DMS153 treated with DMSO at 0.1 percent for 48 hours (cell line): ENCODE results near the gene MYBL2.
"Not testable (repeated sequence)": the region's sequence is repeated elsewhere in the genome, so short reads cannot be mapped to it uniquely, and the experiment has no call there.

Experiments used
- DNase-seq: peaks from one replicate; lab custom pipeline; 2025; ENCODE audit not compliant: unreplicated experiment; lab: John Stamatoyannopoulos, UW

The MYBL2 gene

DNA sequence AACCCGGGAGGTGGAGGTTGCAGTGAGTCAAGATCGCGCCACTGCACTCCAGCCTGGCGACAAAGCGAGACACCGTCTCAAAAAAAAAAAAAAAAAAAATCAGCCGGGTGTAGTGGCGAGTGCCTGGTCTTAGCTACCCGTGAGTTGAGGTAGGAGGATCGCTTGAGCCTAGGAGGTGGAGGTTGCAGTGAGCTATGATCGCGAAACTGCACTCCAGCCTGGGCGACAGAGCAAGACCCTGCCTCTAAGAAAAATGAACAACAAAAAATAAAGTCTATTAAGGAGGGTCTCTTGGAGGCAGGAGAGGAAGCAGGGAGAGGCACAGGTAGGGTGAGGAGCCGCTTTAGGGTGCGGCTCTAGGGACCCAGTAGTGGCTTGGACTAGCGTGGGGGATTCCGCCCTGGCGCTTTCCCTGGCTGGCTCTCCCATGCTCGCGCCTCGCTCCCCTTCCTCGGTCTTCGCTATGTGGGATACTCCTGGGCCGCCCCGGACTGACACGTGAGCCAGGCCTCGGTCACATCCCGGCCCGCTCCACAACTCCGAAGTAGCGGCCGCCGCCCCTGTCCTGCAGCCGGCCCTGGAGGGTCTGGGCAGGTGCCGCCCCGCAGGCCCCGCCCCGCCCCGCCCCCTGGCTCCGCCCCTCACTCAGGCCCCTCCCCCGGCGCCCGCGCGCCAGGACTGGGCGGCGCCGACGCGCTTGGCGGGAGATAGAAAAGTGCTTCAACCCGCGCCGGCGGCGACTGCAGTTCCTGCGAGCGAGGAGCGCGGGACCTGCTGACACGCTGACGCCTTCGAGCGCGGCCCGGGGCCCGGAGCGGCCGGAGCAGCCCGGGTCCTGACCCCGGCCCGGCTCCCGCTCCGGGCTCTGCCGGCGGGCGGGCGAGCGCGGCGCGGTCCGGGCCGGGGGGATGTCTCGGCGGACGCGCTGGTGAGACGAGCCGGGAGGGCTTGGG is at the start of gene MYBL2:
TSS of gene MYBL2 (plus strand) at position 739 of the 953 bp plus-strand sequence. CDS start at position 909, 170 bp downstream.
- DNase-seq: peak; percentile 19

DNA sequence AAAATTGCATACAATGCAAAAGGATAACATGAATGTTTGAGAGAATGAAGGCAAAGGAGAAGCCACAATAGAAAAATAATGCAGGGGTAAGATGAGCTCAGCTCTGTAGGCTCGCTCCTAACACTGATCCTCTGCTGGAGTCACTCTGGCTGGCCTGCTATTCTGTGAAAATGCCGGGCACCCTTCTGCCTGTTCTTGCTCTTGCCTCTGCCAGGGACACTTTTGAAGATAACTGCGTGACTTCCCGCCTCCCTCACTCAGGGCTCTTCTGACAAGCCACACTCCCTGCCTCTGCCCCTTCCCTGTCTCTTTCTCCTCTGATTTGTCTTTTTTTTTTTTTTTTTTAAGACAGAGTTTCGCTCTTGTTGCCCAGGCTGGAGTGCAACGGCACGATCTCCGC is 35.3 kb upstream of the MYBL2 start:
- DNase-seq: no peak

DNA sequence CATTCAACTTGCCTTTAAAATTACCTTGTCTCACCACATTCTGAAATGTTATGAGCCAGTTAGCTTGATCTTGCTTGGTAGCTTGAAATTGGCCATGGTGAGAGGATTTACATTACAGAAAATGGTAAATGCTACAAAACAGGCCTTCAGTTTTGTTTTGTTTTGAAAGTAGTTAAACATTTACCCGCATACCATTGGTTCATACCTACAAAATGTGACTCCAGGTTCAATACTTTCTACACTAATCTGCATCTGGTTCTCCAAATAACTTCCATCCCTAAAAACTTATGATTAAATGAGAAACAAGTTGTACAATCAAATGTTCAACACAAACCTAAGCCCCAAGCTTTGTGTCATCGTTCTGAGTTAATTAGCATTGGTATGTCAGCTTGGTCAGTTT is 30.5 kb upstream of the MYBL2 start:
- no peak for DNase-seq

DNA sequence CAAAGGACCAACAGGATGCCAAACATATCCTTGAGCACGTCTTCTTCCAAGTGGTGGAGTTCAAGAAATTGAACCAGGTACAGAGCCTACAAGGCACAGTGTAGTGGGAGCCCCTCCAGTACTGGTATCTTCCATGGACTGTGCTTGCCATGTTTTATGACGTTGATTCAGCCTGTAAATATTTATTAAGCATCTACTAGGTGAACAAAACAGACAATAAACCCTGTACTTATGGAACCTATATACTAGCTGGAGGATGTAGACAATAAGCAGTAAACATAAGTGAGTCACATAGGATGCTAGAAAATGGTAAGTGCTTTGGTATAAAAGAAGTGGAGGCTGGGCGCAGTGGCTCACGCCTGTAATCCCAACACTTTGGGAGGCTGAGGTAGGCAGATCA is 24.4 kb upstream of the MYBL2 start:
- DNase-seq: no peak

DNA sequence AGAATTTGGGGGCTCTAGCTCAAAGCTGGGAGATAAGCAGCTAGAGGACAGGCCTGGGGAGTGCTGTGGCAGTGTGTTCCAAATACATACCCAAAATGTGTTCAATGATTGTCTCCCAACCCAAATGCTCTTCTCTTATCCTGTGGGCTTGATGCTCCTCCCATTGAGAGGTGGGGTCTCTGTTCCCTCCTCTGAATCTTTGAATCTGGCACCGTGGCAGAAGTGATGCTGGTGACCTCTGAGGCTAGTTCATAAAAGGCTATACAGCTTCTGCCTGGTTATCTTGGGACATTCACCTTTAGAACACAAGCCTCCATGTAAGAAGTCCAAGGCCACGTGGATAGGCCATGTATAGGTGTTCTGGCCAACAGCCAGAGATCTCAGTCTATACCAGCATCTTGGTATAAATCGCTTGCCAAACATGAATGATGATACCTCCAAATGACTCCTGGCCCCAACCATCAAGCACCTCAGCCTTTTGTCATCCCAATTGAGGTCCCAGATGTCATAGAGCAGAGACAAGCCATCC is 15.9 kb upstream of the MYBL2 start:
- no peak for DNase-seq

DNA sequence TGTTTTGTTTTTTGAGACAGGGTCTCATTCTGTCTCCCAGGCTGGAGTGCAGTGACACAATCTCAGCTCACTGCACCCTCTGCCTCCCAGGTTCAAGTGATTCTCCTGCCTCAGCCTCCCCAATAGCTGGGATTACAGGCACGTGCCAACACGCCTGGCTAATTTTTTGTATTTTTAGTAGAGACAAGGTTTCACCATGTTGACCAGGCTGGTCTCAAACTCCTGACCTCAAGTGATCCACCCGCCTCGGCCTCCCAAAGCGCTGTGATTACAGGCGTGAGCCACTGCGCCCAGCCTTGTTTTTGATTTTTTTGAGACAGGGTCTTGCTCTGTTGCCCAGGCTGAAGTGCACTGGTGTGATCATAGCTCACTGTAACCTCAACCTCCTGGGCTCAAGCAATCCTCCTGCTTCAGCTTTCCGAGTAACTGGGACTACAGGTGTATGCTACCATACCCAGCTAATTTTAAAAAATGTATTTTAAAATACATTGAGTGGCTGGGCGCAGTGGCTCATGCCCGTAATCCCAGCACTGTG is 15.2 kb upstream of the MYBL2 start:
- DNase-seq: not testable (repeated sequence)

DNA sequence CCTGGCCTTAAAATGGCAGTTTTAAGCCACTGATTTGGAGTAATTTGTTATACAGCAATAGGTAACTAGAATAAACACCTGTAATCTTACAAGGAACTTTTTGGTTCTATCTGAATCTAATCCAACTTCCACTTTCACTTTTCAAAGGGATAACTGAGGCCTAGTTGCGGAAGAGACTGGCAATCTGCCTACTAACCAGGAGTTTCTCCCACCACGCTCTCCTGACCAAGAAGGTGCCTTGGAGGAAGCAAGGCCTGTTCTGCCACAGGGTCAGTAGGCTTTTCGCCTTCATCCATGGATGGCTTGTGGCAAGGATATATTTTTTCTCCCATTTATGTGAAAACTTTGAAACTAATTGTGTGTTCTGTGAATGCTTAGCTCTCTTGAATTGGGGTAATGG is 12.9 kb upstream of the MYBL2 start:
- DNase-seq: no peak

DNA sequence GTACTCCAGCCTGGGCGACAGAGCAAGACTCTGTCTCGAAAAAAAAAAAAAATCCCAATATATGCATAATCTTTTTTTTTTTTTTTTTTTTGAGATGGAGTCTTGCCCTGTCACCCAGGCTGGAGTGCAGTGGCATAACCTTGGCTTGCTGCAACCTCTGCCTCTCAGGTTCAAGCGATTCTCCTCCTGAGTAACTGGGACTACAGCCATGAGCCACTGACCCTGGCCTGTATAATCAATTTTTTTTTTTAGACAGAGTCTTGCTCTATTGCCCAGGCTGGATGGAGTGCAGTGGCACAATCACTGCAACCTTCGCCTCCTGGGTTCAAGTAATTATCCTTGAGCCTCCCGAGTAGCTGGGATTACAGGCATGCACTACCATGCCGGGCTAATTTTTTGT is 11.7 kb upstream of the MYBL2 start:
- DNase-seq: not testable (repeated sequence)

DNA sequence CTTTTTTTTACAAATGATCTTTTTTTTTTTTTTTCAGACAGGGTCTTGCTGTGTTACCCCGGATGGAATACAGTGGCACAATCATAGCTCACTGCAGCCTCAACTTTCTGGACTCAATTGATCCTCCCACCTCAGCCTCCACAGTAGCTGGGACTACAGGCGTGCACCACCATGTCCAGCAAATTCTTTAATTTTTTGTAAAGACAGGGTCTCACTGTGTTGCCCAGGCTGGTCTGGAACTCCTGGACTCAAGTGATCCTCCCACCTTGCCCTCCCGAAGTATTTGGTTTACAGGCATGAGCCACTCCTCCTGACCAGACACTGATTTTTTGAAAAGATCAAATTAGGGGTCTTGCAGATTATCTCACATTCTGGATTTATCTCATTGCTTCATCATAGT is 11.0 kb upstream of the MYBL2 start:
- no peak for DNase-seq

DNA sequence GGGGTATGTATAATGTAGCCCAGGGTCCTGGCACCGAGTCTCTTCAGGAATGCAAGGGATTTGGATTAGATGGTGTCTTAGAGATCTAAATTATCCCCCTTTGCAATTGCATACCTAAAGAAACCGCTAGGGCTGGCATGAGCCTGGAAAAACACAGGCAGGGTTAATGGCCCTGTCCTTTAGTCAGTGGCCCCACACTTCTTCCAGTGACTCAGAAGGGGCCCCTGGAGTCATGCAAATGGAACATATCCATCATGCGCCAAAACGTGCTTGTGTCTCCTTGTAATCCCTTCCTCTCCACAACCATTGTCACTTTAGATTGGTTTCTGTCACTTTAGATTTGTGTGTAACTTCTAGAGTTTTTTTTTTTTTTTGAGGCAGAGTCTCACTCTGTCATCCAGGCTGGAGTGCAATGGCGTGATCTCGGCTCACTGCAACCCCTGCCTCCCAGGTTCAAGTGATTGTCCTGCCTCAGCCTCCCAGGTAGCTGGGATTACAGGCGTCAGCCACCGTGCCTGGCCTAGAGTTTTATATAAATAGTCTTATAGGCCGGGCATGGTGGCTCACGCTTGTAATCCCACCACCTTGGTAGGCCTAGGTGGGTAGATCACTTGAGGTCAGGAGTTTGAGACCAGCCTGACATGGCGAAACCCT is 8.7 kb upstream of the MYBL2 start:
- no peak for DNase-seq

DNA sequence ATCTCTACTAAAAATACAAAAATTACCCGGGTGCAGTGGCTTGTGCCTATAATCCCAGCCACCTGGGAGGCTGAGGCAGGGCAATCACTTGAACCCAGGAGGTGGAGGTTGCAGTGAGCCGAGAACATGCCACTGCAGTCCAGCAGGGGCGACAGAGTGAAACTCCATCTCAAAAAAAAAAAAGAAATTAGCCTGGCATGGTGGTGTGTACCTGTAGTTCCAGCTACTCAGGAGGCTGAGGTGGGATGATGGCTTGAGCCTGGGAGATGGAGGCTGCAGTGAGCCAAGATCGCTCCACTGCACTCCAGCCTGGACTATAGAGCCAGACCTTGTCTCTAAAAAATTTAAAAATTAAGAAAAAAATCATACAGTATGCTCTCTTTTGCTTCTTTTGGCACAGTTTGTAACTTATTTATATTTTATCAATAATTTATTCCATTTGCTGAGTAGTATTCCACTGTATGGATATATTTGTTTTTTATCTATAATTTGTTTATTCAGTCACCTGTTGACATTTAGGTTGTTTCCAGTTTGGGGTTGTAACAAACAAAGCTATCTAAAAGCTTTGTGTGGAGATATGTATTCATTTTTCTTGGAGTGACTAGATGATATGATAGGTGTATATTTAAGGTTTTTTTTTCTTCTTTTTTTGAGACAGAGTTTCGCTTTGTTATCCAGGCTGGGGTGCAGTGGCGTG is 8.0 kb upstream of the MYBL2 start:
- DNase-seq: no peak

DNA sequence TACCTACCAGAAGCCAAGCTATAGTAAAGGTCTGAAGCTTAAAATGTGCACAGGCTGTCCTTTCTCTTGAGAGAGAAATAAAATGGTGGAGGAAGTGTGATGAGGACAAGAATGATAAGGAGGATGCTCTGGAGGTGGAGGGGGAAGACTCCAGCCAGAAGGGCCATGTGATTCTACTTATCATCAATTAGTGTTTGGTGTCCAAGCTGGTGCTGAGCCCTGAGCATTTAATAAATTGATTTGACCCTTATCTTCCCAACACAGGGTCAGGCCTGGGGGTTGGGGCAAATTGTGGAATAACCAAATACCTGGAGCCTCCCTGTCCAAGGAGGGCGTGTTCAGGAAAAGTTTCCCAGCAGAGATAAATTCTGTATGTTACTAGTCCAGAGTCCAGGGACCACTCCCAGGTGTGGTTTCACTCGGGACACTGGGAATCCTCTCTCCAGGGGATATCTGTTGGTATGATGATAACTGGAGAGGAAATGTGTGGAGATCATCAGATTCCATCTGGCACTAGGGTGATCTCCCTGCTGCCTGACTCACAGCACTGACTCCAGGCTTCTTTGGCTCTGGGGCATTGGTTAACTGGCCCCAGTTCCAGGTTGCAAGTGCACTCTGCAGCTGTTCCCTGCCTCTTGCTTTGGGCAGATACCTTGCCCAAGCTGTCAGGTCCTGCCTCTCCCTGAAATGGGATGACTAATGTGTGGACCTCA is 3.8 kb upstream of the MYBL2 start:
- no peak for DNase-seq

DNA sequence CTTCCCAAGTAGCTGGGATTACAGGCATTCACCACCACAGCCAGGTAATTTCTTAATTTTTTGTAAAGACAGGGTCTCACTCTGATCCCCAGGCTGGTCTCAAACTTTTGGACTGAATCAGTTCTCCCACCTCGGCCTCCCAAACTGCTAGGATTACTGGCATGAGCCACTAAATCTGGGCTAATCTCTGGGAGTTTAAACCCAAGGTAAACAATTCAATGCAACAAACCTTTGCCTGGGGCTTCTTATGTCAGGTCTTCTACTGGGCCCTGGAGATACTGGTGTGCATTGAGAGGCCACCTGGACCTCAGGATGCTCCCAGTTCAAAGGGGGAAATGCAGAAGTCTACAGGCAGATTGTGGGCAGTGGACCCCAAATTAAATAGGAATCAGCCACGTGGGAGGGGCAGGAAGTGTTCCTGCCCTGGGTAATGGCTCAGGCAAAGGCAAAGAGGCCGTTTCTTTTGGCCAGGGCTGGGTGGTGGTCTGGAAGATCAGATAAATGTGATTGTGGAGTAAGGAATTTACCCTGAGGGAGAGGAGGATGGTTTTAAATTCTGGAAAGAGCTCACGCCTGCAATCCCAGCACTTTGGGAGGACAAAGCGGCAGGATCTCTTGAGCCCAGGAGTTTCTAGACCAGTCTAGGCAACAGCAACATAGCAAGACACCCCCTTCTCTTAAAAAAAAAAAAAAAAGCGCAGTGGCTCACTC is 1.3 kb upstream of the MYBL2 start:
- DNase-seq: no peak

DNA sequence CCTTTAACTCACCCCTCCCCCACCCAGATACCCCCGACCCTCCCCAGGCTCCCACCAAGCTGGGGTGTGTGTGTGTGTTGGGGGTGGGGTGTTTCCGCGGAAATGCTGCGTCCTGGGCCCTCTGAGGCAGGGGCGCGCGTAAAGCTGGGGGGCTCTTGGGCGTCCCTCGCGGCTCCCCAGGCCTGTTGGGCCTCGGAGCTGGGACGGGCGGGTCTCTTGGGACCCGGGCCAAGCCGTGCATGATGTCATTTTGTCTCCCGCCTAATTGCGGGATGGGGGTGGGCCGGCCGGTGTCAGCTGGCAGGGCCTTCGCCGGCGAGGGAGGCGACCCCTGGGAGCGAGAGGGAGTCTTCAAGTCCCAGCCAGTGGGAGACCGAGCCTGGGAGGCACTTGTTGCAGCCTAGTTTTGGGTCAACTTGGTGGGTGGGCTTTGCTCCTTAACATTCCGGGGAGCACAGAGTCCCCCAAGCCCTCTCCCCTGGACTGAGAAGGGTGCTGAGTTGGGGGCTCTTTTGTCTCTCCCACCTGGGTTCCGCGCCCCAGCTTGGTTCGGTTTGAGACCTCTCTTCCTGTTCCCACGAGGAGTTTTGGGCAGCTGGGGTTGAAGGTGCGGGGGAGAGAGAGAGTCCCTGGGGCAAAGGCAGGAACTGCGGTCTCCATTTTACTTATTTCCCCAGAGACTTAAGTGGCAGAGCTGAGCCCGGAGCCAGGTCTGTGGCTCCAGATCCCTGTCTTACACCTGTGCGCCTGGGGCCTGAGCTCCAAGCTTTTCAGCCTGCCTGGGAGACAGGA is 623 bp downstream of the MYBL2 start:
- no peak for DNase-seq

DNA sequence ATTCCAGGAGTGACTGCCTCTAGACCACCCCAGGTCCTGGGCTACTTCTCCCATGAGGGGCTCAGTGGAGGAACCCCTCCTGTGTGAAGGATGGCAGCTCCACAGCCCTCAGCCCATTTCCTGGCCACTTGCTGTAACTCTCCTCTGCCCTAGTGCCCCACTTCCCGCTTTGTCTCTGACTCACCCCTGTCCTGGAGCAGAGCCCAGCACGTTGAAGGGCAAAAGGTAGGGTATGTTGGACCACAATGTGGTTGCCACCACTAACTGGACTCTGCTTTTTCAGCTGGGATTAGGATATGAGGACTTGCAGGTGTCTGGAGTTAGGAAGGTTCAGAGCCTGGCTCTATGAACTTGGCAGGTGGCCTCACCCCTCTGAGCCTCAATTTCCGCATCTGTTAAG is 2.4 kb downstream of the MYBL2 start:
- DNase-seq: no peak

DNA sequence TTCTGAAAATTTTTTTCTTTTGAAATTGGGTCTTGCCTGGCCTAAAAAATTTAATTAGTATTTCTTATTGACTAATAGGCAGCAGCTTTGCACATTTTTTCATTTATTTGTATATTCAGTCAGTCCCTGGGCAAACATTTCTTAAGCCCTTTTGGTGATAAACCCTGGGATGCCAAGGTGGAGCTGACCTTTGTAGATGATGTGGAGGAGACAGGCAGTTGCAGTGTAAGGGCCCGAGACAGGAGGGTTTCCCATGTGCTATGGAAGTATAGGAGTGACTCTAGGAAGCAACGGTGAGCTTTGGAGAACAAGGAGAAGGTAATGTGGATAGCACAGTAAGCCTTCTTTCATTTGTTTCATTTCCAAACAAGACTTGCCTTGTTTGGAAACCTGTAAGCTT is 3.5 kb downstream of the MYBL2 start:
- no peak for DNase-seq

DNA sequence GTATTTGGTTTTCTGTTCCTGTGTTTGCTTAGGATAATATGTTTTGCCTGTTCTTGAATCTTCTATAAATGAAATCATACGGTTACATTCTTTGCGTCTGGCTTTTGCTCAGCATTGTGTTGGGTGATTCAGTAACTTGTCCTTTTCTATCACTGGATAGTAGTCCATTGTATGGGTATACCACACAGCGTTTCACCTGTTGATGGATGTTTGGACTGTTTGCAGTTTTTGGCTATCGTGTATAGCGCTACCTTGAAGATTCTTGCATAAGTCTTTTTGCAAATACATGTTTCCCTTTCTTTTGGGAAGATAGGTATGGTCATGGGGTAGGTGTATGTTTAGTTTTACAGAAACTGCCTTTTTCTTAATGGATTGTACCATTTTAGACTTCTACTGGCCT is 9.5 kb downstream of the MYBL2 start:
- no peak for DNase-seq

DNA sequence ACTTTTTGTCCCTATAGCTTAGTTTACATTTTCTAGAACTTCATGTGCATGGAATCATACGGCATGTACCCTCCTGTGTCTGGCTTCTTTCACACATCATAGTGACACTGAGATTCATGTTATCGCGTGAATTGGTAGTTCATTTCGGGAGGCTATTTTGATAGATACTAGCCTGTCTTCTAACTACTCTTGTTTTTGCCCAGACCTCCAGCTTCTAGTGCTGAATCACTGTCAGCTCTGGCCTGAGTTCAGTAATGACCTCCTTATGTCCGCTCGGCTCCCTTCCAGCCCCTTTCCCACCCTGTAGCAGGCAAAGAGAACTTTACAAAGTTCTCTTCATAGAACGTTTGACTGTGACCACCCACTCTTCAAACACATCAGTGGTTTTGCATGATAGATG is 14.1 kb downstream of the MYBL2 start:
- no peak for DNase-seq

DNA sequence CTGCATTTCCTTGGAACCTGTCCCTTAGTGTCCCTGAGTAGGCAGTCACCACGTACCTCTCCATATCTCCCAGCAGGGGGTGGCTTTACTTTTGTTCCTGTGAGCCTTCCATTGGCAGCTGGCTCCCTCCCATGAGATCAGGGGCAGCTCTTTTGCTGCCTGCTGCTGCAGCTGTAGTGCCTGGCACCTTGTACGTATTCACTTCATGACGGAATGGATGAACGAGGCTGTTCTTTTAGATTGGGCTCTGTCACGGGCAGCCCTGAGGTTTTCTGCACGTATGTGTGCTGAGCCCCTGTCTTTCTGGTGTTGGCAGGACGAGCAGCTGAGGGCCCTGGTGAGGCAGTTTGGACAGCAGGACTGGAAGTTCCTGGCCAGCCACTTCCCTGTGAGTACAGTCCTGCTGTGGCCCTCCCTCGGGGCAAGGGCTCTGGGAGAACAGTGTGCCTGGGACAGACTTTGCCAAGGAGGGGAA is 14.6 kb downstream of the MYBL2 start:
- DNase-seq: no peak
